ENCODE measurements around the gene FAM120B.

DNA sequence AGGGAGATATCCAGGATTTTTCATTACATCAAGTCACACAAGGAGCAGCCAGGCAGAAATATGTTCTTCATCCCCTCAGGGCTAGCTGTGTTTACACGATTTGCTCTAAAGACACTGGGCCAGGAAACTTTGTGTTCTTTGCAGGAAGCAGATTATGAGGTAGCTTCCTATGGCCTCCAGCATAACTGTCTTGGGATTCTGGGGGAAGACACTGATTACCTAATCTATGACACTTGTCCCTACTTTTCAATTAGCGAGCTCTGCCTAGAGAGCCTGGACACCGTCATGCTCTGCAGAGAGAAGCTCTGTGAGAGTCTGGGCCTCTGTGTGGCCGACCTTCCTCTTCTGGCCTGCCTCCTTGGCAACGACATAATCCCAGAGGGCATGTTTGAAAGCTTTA is 11.2 kb downstream of the FAM120B start:
- TF ChIP-seq, protein P1, sequence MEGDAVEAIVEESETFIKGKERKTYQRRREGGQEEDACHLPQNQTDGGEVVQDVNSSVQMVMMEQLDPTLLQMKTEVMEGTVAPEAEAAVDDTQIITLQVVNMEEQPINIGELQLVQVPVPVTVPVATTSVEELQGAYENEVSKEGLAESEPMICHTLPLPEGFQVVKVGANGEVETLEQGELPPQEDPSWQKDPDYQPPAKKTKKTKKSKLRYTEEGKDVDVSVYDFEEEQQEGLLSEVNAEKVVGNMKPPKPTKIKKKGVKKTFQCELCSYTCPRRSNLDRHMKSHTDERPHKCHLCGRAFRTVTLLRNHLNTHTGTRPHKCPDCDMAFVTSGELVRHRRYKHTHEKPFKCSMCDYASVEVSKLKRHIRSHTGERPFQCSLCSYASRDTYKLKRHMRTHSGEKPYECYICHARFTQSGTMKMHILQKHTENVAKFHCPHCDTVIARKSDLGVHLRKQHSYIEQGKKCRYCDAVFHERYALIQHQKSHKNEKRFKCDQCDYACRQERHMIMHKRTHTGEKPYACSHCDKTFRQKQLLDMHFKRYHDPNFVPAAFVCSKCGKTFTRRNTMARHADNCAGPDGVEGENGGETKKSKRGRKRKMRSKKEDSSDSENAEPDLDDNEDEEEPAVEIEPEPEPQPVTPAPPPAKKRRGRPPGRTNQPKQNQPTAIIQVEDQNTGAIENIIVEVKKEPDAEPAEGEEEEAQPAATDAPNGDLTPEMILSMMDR (IDR thresholded peaks at IDR 0.05; ENCODE audit: low read depth, low read length), result no peak
- TF ChIP-seq EZH2phosphoT487 (IDR thresholded peaks at IDR 0.05; ENCODE audit: low read depth), result no peak
